Measurements from ENCODE around the gene KLHDC9. TPM values are rescaled to one million over a fixed set of nuclear protein-coding genes. Genes with fewer than 3 reads are reported as not detected.
"Not testable (repeated sequence)": the region's sequence is repeated elsewhere in the genome, so short reads cannot be mapped to it uniquely, and the experiment has no call there.

KLHDC9 gene
- 1 to 10 TPM; 3.8 to 8.0 (median 5.2) TPM for polyA plus RNA-seq (ENCODE audit: insufficient read depth in 1 of 5, insufficient read length in 5 of 5, low replicate concordance in 1 of 5)
- long read RNA-seq, donor 1, partial matches to known transcripts: 0 of 6 reads
- long read RNA-seq, donor 1, other reads (novel, unspliced or antisense): 0 of 6 reads
- long read RNA-seq, donor 2, partial matches to known transcripts: 0 of 2 reads
- long read RNA-seq, donor 2, other reads (novel, unspliced or antisense): 0 of 2 reads
- long read RNA-seq, donor 3, partial matches to known transcripts: 0 of 3 reads
- long read RNA-seq, donor 3, other reads (novel, unspliced or antisense): 0 of 3 reads
- long read RNA-seq, donor 4, partial matches to known transcripts: 0 of 4 reads
- long read RNA-seq, donor 4, other reads (novel, unspliced or antisense): 0 of 4 reads
- long read RNA-seq, donor 5, partial matches to known transcripts: 0 of 3 reads
- long read RNA-seq, donor 5, other reads (novel, unspliced or antisense): 0 of 3 reads
- long read RNA-seq, donor 6, partial matches to known transcripts: 0 of 2 reads
- long read RNA-seq, donor 6, other reads (novel, unspliced or antisense): 0 of 2 reads
- long read RNA-seq, donor 7: 0 reads
- long read RNA-seq, donor 8, partial matches to known transcripts: 0 of 1 reads
- long read RNA-seq, donor 8, other reads (novel, unspliced or antisense): 0 of 1 reads

- peak; percentile 68 to 75 for DNase-seq
Measured at GRCh38 chr1:161098210-161099068, at the start of gene KLHDC9. TSS of gene KLHDC9 (plus strand) at chr1:161098361. CDS start at chr1:161098536, 175 bp downstream.

- no peak for DNase-seq
Measured at GRCh38 chr1:161048949-161049722, 49.0 kb upstream of the KLHDC9 start.

- no peak for DNase-seq
Measured at GRCh38 chr1:161051219-161051618, 46.9 kb upstream of the KLHDC9 start.

- DNase-seq: no peak
Measured at GRCh38 chr1:161052899-161053298, 45.3 kb upstream of the KLHDC9 start.

- DNase-seq: no peak
Measured at GRCh38 chr1:161054232-161054631, 43.9 kb upstream of the KLHDC9 start.

GRCh38 chr1:161054805-161055204 is 43.4 kb upstream of the KLHDC9 start:
- DNase-seq: no peak

- DNase-seq: no peak
Measured at GRCh38 chr1:161059293-161059692, 38.9 kb upstream of the KLHDC9 start.

- DNase-seq: no peak
Measured at GRCh38 chr1:161061419-161061818, 36.7 kb upstream of the KLHDC9 start.

GRCh38 chr1:161063936-161064335 is 34.2 kb upstream of the KLHDC9 start:
- not testable (repeated sequence) for DNase-seq

- DNase-seq: not testable (repeated sequence)
Measured at GRCh38 chr1:161065681-161066080, 32.5 kb upstream of the KLHDC9 start.

- DNase-seq: no peak
Measured at GRCh38 chr1:161066694-161067093, 31.5 kb upstream of the KLHDC9 start.

- no peak for DNase-seq
Measured at GRCh38 chr1:161068306-161069234, 29.6 kb upstream of the KLHDC9 start.

- DNase-seq: no peak
Measured at GRCh38 chr1:161069241-161069640, 28.9 kb upstream of the KLHDC9 start.

- DNase-seq: no peak
Measured at GRCh38 chr1:161069731-161070270, 28.4 kb upstream of the KLHDC9 start, which contains the start of gene ARHGAP30. TSS of gene ARHGAP30 (minus strand) at chr1:161069891. CDS start at chr1:161069624, 267 bp downstream.

GRCh38 chr1:161070761-161071160 is 27.4 kb upstream of the KLHDC9 start:
- no peak for DNase-seq

GRCh38 chr1:161071886-161072371 is 26.2 kb upstream of the KLHDC9 start:
- DNase-seq: no peak

GRCh38 chr1:161072751-161073449 is 25.3 kb upstream of the KLHDC9 start:
- DNase-seq: no peak

GRCh38 chr1:161073474-161074121 is 24.6 kb upstream of the KLHDC9 start:
- no peak for DNase-seq

All from right lung (tissue), 10 donors.